GM19099 (cell line): ENCODE results near the gene KRTAP10-3.

Experiments used
- POLR2A ChIP-seq: IDR thresholded peaks from 3 replicates; pipeline ENCODE4 v1.6.1; 2011; ENCODE audit warnings: low read depth; ENCODE audit not compliant: insufficient read length; ENCODE audit errors: extremely low read depth

Gene KRTAP10-3

GRCh38 chr21:44557491-44558328, 885 bp downstream of the KRTAP10-3 start:
- no peak for TF ChIP-seq POLR2A

- TF ChIP-seq POLR2A, result no peak
Measured at GRCh38 chr21:44556879-44557278, 1.7 kb downstream of the KRTAP10-3 start.

- TF ChIP-seq POLR2A, result no peak
Measured at GRCh38 chr21:44555200-44555875, 3.3 kb downstream of the KRTAP10-3 start.

- TF ChIP-seq POLR2A, result no peak
Measured at GRCh38 chr21:44552681-44553080, 5.9 kb downstream of the KRTAP10-3 start.

GRCh38 chr21:44552136-44552535, 6.5 kb downstream of the KRTAP10-3 start:
- TF ChIP-seq POLR2A, result no peak

GRCh38 chr21:44551340-44551961, 7.1 kb downstream of the KRTAP10-3 start, which contains the start of gene KRTAP10-2:
Gene KRTAP10-2, minus strand, starts transcription at chr21:44551505. Its CDS starts 47 bp downstream, at chr21:44551458.
- no peak for TF ChIP-seq POLR2A

- TF ChIP-seq POLR2A, result no peak
Measured at GRCh38 chr21:44550807-44551206, 7.8 kb downstream of the KRTAP10-3 start.

- TF ChIP-seq POLR2A, result no peak
Measured at GRCh38 chr21:44549525-44550211, 8.9 kb downstream of the KRTAP10-3 start.

GRCh38 chr21:44548922-44549321, 9.7 kb downstream of the KRTAP10-3 start:
- TF ChIP-seq POLR2A, result no peak

GRCh38 chr21:44548381-44548780, 10.2 kb downstream of the KRTAP10-3 start:
- no peak for TF ChIP-seq POLR2A

GRCh38 chr21:44547656-44548331, 10.8 kb downstream of the KRTAP10-3 start:
- no peak for TF ChIP-seq POLR2A

GRCh38 chr21:44544566-44544965, 14.0 kb downstream of the KRTAP10-3 start:
- TF ChIP-seq POLR2A, result no peak

- TF ChIP-seq POLR2A, result no peak
Measured at GRCh38 chr21:44542716-44543115, 15.9 kb downstream of the KRTAP10-3 start.

GRCh38 chr21:44540741-44541288, 17.8 kb downstream of the KRTAP10-3 start:
- no peak for TF ChIP-seq POLR2A

- TF ChIP-seq POLR2A, result no peak
Measured at GRCh38 chr21:44539991-44540666, 18.5 kb downstream of the KRTAP10-3 start, which contains the start of gene KRTAP10-1. Gene KRTAP10-1, minus strand, starts transcription at chr21:44540195. Its CDS starts 45 bp downstream, at chr21:44540150.
